AG09309 (cell line): ENCODE measurements around the gene COL23A1.
A peak's percentile ranks its signal among the peaks of the same experiment; 100 is the strongest.
"Not testable (repeated sequence)": the region's sequence is repeated elsewhere in the genome, so short reads cannot be mapped to it uniquely, and the experiment has no call there.

ENCODE experiments used
- DNase-seq: peaks from one replicate; pipeline ENCODE4 v3.0.0-alpha.2; 2010; ENCODE audit warnings: low read depth
- H3K4me3 ChIP-seq: 2 replicates; pipeline ENCODE4 v1.5.1; 2011; ENCODE audit warnings: mild to moderate bottlenecking, low read depth, low read length, moderate library complexity; ENCODE audit not compliant: control insufficient read depth
- TF ChIP-seq, protein P1 (sequence below): IDR thresholded peaks from 2 replicates; pipeline ENCODE4 v1.5.1; 2011; ENCODE audit warnings: mild to moderate bottlenecking, low read depth, low read length, inconsistent platforms; ENCODE audit not compliant: insufficient read depth, control insufficient read depth; ENCODE audit errors: missing control alignments

COL23A1 gene

DNA sequence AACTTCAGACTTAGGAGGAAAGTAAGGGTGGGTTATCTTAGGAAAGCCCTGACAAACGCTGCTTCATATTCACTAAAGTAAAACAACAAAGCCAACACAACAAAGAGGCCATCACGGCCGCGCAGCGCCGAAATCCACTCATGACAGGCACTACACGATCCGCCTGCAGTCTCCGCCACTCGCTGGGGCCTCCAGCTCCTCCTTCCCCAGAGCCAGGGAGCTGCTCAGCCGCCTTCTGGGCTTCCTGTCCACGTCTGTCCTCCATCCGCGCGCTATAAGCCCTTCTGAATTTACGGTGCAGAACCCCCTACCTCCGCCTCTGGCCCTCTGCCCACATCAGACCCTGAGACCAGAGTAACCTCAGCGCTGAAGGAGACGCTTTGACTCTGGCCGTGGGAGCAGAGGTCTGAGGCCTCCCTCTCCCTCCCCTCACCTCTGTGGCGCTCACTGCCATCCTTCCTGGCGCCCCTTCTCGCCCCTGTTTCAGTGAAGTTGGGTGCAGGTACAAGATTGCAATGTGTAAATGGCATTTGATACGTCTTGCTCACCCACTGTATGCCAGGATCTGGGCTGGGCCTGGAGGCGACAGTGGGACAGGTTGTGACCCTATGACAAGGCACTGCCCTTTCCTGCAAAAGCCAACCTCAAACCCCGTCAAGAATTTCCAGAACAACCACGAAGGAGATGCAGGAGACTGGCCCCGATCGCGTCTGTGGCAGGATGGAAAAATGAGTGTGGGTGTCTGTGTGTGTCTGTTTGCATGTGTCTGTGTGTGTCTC is 282.7 kb downstream of the COL23A1 start:
- no peak overlapping the region for H3K4me3 ChIP-seq
- TF ChIP-seq, protein P1, sequence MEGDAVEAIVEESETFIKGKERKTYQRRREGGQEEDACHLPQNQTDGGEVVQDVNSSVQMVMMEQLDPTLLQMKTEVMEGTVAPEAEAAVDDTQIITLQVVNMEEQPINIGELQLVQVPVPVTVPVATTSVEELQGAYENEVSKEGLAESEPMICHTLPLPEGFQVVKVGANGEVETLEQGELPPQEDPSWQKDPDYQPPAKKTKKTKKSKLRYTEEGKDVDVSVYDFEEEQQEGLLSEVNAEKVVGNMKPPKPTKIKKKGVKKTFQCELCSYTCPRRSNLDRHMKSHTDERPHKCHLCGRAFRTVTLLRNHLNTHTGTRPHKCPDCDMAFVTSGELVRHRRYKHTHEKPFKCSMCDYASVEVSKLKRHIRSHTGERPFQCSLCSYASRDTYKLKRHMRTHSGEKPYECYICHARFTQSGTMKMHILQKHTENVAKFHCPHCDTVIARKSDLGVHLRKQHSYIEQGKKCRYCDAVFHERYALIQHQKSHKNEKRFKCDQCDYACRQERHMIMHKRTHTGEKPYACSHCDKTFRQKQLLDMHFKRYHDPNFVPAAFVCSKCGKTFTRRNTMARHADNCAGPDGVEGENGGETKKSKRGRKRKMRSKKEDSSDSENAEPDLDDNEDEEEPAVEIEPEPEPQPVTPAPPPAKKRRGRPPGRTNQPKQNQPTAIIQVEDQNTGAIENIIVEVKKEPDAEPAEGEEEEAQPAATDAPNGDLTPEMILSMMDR = no peak
- DNase-seq = no peak

DNA sequence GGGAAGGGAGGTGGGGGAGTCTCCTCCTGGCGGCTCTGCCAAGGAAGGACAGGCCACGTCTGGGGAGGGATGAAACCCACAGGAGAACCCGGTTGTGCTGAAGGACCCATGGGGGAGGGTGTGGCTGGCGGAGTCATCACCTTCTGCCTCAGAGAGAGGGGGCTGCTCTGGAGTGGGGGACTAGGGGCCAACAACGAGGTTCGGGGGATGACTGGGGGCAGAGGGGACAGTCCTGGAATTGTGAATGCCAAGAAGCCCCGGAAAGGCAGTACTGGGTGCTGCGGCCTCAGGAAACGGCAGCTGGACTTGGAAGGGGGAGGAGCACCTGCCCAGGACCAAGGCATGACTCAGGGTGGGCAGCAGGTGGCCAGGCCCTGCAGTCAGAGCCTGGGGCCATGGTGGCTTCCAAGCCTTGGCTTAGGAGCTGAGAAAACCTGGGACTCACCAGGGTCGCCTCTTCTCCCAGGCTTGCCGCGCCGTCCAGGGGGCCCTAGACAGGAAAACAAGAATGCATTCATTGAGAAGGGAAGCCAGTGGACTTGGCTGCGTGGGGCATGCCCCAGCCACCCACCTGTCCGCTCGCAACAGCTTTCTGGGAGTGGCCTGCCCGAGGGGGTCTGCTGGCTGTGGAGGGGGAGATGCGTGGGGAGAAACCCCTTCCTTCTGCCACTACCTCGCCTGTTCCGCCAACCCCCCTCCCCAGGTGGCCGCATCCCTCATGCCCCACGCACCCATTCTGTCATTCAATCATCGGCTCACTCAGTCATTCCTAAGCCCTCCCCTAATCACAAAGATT is 283.6 kb downstream of the COL23A1 start:
- no peak overlapping the region for H3K4me3 ChIP-seq
- DNase-seq = no peak
- TF ChIP-seq, protein P1 = no peak

DNA sequence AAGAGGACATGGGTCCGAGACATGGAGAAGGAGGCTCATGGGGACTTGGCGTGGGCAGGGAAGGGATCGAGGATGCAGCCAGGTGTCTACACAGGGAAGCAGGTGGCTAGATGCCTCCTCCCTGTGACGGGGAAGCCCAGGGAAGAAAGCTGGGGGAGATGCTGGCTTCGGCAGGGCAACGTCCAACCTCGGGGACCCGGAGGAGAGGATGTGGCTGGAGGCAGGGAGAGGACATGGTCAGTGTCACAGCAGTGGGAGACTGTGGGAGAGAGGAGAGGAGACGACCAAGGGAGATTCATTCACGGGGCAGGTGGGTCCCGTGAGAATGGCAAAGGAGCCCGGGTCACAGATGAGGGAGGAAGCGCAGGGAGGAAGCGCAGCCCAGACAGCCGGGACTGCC is 284.4 kb downstream of the COL23A1 start:
- TF ChIP-seq, protein P1 = no peak
- H3K4me3 ChIP-seq = no peak overlapping the region
- no peak for DNase-seq

DNA sequence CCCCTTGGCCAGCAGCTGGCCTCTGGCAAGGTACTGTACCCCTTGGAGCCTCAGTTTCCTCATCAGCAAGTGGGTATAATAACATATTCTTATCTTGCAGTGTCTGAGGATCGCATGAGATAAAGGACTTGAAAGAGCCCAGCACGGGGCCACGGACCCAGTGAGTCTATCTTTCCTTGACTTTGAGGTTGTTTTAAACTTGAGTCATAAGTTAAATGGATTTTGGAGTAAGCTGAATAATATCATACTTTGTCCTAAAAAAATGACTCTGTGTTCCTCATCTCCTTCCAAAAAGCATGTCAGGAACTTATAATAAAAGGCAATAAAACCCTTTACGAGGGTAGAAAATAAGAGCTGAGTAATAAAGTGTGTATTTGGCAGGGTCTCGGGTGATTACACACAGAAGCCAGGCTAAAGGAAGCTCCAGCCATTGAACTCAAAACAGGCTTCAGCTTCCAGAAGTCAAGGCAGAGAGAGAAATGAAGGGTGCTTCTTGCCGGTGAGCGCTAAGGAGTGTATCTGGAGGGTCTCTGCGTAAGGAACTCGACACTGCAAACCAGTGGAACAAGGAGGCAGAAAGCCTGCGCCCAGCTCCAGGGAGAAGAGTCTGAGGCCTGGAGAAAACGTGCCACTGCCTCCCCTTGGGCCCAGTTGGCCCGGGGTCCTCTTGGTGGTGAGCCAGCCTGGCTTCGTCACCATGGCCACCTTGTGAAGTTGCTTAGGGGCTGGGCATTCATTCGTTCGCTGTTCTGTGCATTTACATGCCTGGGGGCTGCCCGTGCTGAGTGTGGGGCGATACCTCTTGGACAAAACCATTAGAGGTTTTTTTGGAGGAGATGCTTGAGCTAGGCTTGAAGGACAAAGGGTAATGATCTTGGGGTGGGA is 285.2 kb downstream of the COL23A1 start:
- H3K4me3 ChIP-seq = no peak overlapping the region
- DNase-seq = peak; percentile 46
- TF ChIP-seq, protein P1 = no peak

DNA sequence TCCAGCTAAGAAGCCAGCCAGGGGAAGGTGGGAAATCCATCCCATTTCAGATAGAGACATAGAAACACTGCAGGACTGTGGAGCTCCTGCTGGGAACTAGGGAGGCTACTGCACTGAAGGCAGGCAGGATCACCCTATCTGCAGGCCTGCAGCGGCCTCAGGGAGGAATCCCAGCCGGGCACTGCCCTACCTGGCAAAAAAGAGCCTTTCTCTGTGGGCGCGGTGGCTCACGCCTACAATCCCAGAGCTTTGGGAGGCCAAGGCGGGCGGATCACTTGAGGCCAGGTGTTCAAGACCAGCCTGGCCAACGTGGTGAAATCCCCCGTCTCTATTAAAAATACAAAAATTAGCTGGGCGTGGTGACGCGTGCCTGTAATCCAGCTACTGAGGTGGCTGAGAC is 286.2 kb downstream of the COL23A1 start:
- DNase-seq = no peak
- H3K4me3 ChIP-seq = no peak overlapping the region
- TF ChIP-seq, protein P1 = no peak

GRCh38 chr5:178302321-178302720 is 287.9 kb downstream of the COL23A1 start:
- H3K4me3 ChIP-seq, DNase-seq: not testable (repeated sequence)
